Neural crest cell (in vitro differentiated cells): ENCODE results near the gene NGEF. TPM values are rescaled to one million over a fixed set of nuclear protein-coding genes. Genes with fewer than 3 reads are reported as not detected.

Source experiments
- DNase-seq: peaks from one replicate; pipeline ENCODE4 v3.0.0; 2021; ENCODE audit warnings: low read depth, mixed read lengths, low spot score
- H3K27ac Mint-ChIP-seq: one replicate; pipeline ENCODE4 v1.8.0; 2021; ENCODE audit warnings: mild to moderate bottlenecking, mixed read lengths; ENCODE audit not compliant: unreplicated experiment
- H3K27me3 Mint-ChIP-seq: 2 replicates; pipeline ENCODE4 v1.8.0; 2021; ENCODE audit warnings: low read depth, mild to moderate bottlenecking, mixed read lengths
- H3K36me3 Mint-ChIP-seq: 2 replicates; pipeline ENCODE4 v1.8.0; 2021; ENCODE audit warnings: low read depth, mild to moderate bottlenecking, mixed read lengths
- H3K4me1 Mint-ChIP-seq: 2 replicates; pipeline ENCODE4 v1.8.0; 2021; ENCODE audit warnings: mixed read lengths
- H3K4me3 Mint-ChIP-seq: one replicate; pipeline ENCODE4 v1.8.0; 2021; ENCODE audit warnings: mild to moderate bottlenecking, mixed read lengths
- H3K9me3 Mint-ChIP-seq: 2 replicates; pipeline ENCODE4 v1.8.0; 2021; ENCODE audit warnings: mixed read lengths
- CTCF ChIP-seq: fragments of 200-600 bp; sonication (generic); conservative IDR thresholded peaks from 2 replicates; pipeline ENCODE4 v1.5.0; 2021; ENCODE audit warnings: antibody characterized with exemption, mild to moderate bottlenecking
- total RNA-seq: library from RNA; stranded (reverse); gene quantifications from 2 replicates; pipeline ENCODE4 v1.2.1, GENCODE V29; 2021

Gene NGEF
- total RNA-seq, 1 donor from 2014 or later: 0.96 TPM

- Mint-ChIP-seq H3K4me1 (peaks cover 28% of the 10 kb centered on the region), H3K27ac (peak overlapping the region; percentile 67), H3K36me3 (no peaks in the 10 kb centered on the region), H3K27me3 (peaks cover 14% of the 10 kb centered on the region), H3K9me3 (no peaks in the 10 kb centered on the region), H3K4me3 (peak overlapping the region; percentile 31)
- DNase-seq: no peak
- TF ChIP-seq CTCF: no peak
Observed at GRCh38 chr2:232869138-232870017, 143.7 kb downstream of the NGEF start.

- TF ChIP-seq CTCF: no peak
- Mint-ChIP-seq H3K9me3 (no peaks in the 10 kb centered on the region), H3K27ac (no peak overlapping the region), H3K36me3 (peaks cover 4% of the 10 kb centered on the region), H3K4me3 (no peak overlapping the region), H3K27me3 (peaks cover 8% of the 10 kb centered on the region), H3K4me1 (peaks cover 14% of the 10 kb centered on the region)
- no peak for DNase-seq
Observed at GRCh38 chr2:232866104-232866503, 147.0 kb downstream of the NGEF start.

GRCh38 chr2:232865165-232865564, 147.9 kb downstream of the NGEF start:
- Mint-ChIP-seq H3K36me3 (peaks cover 8% of the 10 kb centered on the region), H3K9me3 (no peaks in the 10 kb centered on the region), H3K4me1 (peaks cover 9% of the 10 kb centered on the region), H3K4me3 (no peak overlapping the region), H3K27me3 (peaks cover 8% of the 10 kb centered on the region), H3K27ac (no peak overlapping the region)
- TF ChIP-seq CTCF: no peak
- DNase-seq: no peak

GRCh38 chr2:232863996-232864395, 149.1 kb downstream of the NGEF start:
- Mint-ChIP-seq H3K27me3 (no peaks in the 10 kb centered on the region), H3K4me1 (no peaks in the 10 kb centered on the region), H3K27ac (no peak overlapping the region), H3K36me3 (peaks cover 16% of the 10 kb centered on the region), H3K9me3 (no peaks in the 10 kb centered on the region), H3K4me3 (no peak overlapping the region)
- no peak for DNase-seq
- TF ChIP-seq CTCF: no peak

GRCh38 chr2:232861353-232861752, 151.7 kb downstream of the NGEF start:
- H3K27me3 Mint-ChIP-seq: no peaks in the 10 kb centered on the region
- no peak for DNase-seq
- H3K4me3 Mint-ChIP-seq: no peak overlapping the region
- no peaks in the 10 kb centered on the region for H3K9me3 Mint-ChIP-seq
- no peak overlapping the region for H3K27ac Mint-ChIP-seq
- TF ChIP-seq CTCF: no peak
- H3K36me3 Mint-ChIP-seq: peaks cover 22% of the 10 kb centered on the region
- no peaks in the 10 kb centered on the region for H3K4me1 Mint-ChIP-seq
